Measurements from ENCODE around the gene NUAK2.
"Not testable (repeated sequence)": the region's sequence is repeated elsewhere in the genome, so short reads cannot be mapped to it uniquely, and the experiment has no call there.

NUAK2 gene

DNA sequence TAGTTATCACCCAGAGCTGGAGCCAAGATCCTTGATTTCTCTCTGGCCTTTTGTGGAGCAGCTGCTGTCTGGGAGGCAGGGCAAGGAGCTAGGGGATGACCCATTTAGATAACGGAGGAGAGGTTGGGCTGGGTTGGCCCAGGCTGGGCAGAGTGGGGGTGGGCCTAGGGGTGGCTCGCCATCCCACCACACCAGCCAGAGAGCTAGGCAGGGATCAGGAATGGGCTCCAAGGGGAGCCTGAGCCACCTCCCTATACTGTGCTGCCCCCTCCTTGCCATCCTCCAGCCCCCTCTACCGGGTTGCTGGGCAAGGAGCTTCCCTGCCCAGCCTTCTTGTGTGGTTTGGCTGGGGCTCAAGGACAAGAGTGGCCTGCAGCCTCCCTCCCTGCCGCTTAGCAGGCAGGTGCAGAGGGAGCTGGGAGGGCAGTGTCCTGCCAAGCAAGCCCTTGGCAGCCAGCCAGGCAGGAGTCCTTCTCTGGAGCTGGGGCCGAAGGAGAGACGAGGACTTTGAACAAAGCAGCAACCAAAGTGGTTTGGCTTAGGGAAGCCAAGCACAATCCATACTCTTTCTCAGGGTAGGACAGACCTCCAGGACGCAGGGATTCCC, 4.1 kb downstream of the NUAK2 start:
- DNase-seq = peak; percentile 34

DNA sequence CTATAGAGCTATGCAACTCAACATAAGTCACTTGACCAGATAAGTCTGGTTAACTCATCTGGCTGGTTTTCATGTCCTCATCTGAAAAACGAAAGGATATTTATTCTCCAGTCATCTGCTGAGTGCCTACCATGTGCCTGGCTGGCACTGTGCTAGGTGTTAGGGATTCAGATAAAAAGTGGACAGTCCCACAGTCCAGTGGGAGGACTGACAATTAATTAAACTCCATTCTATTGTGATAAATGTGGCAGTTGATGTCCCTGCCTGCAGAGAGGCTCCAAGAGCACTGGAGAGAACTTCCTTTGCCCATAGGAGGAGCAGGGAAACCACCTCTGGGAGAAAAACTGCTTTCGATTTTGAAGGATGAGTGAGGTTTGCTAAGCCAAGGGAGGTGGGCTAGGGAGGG, 5.4 kb downstream of the NUAK2 start:
- DNase-seq = no peak

DNA sequence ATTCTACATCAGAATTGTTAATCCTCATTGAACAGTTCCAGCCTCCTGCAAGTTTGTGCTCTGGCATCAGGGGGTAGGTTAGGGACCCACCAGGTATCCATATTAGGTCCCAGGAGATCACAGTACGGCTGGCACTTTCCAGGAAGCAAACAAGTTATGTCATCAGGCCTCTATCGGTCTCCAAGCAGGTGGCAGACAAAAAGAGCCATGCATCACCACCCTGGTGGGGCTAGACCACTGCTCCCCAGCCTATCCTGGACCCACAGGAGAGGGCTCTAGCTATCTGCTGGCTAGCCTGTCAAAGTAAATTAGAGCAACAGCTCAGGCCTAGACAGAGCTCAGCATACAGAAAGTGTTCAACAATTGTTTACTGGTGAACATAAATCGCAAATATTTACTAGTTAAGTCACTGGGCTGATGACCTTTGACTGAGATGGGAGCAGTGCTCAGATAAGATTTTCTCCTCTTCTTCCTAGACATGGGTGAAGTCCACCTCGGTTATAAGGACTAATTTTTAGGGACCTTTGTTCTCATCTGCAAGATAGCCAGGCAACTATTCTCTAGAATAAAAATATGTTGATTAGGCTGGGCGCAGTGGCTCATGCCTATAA, 6.4 kb downstream of the NUAK2 start:
- peak; percentile 34 for DNase-seq

DNA sequence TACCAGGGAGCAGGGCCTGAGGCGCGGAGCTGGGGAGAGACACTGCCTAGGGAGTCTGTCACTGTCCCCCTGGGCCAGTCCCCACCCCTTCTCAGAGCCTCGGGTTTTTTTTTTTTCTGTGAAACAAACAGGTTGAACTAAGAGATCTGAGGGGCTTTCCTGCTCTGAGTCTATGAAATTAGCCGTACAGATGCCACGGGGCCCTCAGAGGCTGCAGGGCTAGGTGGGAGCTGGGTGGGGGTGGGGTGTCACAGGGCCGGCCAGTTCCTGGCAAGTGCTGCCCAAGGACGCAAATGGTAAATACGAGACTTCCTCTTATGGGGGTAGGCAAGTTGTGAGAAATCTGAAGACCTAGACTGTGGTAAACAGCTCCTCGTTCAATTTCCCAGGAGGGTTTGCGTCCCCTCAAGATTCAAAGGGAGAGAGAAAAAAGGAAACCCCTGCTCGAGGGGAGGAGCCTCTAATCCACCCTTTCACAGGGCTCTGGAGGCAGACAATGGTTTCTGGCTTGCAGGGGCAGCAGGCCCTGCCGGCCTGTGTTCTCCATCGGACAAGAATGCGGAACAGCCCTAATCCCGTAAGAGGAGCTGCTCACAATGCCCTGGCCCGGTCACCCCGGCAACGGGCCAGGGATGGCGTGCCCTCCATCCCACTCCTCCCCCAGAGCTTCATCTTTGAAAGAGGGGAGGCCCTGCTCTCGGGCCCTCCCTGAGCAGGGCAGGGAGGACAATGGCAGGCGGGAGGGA, 7.8 kb downstream of the NUAK2 start:
- peak; percentile 58 for DNase-seq

DNA sequence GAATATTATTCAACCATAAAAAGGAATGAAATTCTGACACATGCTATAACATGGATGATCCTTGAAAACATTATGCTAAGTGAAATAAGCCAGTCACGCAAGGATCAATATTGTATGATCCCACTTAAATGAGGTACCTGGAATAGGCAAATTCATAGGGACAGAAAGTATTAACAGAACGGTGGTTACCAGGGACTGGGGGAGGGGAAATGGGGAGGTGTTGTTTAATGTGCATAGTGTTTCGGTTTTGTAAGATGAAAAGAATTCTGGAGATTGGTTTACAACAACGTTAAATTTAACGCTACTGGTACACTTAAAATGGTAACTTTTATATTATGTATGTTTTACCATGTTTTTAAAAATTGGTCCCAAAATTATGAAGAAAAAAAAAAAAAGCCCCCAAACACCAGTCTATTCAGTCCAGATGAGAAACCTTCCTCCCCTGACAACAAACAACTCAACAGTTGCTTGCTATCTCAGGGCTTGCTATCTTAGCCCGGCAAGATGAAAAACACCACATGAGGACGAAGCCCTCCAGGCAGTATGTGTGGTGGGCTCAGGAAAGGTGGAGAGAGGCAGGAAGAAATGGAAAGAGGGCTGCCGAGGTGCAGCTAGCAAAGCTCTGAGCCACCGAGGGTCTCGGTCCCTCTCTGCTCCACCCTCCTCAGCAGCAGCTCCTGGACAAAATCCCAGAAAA, 8.5 kb downstream of the NUAK2 start:
- DNase-seq = peak; percentile 34

DNA sequence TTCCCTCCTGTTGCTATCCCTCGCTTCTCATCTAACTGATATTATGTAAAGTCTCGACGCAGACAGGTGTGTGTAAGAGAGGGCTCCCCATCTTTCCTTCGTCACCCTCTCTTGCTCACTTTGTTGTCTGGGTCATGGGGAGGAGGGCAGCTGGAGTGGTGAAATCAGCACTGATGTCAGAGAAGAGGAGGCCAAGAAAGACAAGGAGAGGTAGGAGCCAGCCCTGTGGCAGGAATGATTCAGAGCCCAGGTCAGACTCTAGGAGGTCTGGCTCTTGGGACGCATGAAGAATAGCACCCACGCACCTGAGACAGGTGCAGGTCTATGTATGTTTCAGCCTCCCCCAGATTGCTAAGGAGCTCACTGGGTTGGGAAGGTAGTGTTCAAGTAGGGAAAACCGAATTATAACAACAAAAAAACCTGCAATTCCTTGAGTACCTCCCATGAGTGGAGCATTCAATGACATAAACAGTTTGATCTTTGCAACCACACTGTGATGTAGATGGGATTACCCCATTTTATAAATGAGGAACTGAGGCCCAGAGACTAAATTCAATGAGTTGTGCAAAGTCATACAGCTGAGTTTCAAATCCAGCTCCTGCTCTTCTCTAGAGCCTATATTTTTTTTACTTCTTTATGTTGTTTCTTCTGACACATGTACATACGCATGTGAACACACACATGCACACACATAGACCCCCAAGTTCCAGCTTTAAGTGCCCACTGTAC, 10.4 kb downstream of the NUAK2 start:
- no peak for DNase-seq

DNA sequence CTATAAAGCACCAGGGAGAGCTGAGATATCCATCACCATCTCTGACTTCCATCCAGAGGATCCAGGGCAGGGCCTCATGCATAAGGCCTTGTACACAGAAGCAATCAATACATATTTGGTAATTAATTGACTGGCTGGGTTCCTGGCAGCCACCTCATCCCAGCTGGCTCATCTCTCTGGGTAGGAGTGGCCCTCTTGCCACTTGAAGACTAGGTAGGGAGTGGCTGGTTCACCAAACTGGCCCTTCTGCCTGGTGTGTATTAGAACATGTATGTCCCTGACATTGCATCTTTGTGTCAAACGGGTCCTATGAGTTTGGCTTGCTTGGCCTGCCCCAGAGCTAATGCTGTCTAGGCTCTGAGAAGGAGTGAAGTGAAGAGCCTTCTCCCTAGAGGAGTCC, 11.8 kb downstream of the NUAK2 start:
- DNase-seq = no peak

DNA sequence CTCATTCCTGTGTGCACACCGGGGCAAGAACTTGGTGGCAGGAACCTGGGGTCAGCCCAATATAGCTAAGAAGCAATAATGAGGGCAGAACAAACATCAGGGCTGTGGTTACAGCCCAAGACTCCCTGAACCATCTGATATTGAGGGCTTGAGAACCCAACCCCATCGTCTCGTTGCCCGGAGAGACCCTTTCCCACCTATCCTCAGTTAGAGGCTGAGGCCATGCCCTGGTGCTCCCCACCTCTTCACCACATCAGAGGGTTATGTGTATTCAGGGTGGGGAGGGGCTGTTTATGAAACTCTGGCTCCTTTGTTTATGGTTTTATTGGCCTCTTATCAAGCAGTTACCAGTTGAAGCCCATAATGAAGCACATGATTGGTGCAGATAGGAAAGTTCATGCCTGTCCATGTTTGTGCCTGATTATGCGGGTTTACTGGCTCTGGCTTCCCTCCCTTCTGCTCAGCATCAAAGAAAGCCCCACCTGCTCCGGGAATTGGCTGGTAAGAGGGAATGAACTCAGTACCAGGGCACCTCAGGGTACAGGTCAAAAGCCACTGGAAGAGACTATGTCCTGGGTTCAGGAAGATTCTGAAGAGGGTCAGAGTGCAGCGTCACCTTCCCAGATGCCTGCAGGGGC, 14.5 kb downstream of the NUAK2 start:
- DNase-seq = no peak

DNA sequence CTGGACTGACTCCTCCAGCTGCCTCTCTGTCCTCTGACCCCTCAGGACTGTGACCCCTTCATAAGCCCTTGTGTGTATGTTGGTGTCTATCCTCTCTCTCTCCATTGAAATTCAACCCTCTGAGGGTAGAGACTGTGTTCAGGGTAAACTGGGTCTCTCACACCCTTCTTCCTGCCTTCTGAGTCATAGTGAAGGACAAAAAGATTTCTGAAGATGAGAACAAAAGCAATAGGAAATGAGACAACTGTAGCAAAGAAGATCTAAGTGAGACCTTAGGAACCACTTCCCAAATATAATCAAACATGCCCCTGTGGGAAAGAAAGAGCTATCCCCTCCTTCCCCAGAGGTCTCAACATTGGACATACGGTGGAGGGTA, 16.9 kb downstream of the NUAK2 start:
- DNase-seq = no peak

DNA sequence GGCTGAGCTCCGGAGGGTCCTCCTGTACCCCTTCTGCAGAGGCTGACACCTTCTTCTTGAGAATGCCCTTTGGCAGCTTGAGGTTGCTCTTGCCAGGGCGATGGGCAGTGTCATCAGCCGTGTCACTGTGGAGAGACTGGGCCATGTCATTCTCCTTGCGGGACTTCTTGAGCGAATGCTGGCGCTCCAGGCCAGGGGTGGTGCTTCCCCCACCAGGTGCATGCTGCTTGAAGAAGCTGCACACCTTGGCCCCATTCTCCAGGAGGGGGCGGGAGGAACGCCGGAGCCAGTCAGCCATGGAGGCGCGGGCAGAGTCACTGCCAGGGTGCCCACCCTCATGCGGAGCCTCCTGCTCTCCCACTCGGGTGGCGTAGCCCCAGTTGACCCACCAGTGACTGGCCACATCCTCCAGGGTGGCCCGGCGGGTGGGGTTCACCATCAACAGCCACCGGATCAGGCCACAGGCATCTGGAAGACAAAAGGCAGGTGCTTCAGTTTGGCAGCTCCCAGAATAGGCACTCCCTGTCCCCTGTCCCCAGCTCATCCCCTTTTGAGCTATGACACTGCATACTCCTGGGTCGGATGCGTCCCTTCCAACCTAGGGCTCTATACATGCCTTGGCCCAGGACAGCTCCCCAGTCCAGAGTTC, 17.4 kb downstream of the NUAK2 start:
- no peak for DNase-seq

DNA sequence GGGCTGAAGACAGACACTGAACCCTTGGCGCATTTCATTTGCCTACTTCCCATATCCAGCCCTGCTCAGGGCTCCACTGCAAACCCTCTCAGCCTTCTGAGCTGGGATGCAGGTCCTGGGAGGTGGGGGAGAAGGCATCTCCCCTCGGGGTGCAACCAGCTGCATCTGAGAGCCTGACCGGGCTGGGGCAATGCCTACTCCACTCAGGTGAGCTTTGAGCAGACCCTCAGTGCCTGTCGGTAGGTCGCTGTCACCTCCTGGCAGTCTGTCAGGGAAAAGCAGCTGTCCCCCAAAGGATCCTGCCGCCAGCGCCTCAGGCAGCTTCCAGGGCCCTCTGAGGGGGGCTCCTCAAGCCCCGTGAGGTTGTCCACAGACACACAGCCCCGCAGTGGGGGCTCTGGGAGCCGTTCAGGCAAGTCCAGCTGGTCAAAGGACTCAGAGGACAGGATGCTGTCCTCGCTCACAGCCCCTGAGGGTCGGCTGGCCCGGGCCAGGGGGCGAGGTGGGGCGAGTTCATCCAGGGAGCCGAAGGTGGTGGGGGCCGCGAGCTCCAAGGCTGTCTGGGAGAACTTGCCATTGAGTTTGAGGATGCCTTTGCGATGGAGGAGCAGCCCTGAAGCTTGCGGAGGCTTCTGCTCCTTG, 18.2 kb downstream of the NUAK2 start:
- no peak for DNase-seq

DNA sequence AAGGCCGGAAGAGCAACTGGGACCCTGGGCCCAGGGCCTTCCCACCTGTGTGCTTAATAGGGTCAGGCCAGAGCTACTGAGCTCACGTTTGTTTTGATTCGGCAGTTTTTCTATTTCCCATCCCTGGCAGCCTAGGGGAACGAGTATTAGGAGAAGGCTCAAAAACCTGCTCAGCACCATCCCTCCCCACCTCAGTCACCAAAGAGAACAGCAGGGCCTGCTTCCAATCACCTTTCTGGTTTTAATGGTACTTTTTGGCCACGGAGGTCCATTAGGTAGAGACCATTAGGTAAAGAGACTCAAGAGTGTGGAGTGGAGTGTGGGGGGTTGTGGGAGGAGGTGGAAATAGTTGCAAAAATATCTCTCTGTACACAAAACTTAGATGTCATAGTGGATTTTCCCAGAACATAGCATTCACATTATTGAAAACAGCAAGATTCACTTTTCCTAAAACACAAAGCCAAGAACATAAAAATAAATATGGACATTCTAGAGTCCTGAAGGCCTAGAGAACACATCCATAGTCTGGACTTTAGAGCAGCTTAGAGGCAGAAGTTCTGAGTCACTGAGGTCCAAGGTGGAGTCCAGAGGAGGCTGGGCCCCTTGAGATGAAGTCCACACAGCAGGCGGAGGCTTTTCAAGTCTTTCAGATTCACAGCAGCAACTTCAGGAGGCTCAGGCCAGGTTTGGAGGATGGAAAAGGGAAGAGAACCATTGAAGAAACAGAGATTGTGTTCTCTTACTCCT, 19.5 kb downstream of the NUAK2 start:
- no peak for DNase-seq

DNA sequence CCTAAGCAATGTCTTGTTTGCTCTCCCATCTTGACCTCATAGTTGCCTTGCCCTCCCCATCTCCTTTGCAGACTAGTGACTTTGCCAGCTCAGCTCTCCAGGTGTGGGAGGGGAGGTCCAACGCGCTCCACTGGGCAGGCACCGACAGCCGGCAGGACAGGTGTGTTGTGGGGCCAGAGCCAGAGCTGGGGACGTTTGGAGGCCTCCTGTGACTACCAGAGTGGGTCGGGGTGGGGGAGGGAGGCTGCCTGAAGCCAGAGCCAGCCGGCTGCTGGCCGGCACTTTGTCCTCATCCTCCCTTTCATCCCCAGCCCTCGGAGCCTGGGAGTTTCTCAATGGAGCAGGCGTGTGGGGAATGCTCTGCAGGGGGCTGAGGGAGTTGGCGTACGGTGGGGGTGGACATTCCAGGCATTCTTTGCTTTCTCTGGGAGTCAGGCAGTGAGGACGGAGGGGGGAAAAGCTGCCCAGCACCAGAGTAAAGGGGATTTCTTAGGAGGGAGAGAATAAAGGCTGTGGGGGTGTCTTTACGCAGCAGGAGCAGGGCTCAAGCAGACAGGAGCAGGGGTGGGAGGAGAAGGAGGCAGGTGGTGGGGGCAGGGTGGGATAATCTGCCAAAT, 20.2 kb downstream of the NUAK2 start:
- no peak for DNase-seq

DNA sequence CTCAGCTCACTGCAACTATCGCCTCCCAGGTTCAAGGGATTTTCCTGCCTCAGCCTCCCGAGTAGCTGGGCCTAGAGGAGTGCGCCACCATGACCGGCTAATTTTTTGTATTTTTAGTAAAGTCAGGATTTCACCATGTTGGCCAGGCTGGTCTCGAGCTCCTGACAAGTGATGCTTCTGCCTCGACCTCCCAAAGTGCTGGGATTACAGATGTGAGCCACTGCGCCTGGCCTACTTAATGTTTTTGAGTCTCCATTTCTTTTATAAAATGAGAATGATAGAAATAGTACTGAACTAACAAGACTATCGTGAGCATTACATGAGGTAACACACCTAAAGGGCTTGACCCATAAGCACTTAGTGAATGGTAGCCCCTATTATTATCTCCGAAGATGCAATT, 21.4 kb downstream of the NUAK2 start:
- DNase-seq = no peak

DNA sequence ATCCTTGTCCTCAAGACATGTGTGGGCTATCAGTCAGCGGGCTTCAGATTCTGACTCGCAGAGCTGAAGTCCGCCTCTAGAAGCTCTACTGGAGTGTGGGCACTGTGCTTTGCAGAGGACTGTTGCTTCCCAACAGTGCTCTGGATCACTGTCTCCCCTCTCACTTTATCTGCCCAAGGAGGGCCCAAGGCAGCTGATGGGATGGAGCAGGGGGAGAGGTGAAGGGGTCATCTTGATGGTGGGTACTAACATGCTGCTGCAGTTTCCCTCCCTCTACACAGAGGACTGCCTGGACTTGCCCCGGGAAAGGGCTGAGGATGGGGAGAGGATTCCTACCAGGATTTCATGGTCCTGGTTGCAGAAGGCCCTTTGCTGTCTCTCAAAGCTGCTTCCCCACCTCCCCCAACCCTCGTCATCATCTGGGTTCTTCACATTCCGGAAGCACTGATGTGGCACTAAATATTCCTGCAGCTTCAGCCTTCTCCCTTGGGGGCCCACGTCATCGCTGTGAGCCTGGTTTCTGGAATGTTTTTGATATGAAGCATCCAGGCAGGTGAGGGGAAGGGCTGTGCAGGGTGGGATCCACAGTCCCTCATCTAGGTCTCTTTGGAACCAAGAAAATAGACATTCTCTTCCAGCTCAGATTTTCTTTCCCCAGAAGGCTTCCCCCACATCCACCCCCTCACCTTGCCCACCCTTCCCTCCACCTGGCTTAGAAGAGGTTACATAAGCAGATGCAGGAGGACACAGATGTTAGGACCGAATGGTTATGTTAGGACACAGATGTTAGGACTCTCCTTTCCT, 23.2 kb downstream of the NUAK2 start:
- no peak for DNase-seq

DNA sequence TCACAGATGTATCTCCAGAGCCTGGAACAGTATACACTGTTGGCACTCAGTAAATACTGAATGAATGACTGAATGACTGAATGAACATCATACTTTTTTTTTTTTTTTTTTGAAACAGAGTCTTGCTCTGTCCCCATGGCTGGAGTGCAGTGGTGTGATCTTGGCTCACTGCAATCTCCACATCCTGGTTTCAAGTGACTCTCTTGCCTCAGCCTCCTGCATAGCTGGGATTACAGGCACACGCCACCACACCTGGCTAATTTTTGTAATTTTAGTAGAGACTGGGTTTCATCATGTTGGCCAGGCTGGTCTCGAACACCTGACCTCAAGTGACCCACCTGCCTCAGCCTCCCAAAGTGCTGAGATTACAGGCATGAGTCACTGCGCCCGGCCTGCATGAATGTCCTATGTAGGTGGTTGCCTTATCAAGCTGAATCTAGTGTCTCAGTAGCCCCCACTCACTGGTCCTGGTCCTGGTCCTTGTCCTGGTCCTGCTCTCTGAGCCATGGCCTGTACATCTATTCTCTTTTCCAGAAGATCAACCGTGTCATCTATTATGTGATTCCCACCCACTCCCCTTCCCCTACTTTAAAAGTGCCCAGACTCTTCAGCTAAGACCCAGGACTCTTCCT, 23.9 kb downstream of the NUAK2 start:
- DNase-seq = not testable (repeated sequence)

DNA sequence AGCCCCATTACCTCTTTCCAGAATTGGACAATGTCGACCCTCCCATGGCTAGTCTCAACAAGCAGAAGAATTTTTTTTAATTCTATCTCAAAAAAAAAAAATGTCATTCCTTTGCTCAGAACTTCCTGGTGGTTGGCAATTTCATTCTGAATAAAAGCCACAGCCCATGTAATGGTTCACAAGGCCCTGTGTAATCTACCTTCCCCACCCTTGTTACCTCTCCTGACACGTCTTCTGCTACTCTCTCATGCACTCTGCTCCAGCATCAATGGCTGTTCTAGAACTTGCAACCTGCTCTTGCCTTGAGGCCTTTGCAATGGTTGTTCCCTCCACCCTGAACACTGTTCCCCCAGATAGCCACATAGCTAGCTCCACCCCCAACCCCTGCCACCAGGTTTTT, 25.4 kb downstream of the NUAK2 start:
- no peak for DNase-seq

DNA sequence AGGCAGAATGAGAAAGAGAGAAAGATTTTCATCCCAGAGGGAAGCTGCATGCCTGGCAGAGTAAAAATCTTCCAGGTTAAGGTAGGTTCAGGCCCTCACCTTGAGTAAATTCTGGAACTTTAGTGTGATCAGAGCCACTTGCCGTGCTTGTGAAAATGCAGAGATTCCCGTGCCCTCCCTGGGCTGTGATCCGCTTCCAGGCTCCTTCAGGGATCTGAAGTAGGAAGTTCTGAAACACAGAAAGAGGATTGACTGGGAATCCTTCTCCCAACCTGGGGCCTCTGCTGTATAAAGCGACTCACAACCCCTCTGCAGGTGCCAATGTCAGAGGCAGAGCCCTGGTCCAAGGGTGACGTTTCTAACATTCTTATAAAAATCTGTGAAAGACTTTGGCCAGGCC, 26.6 kb downstream of the NUAK2 start:
- no peak for DNase-seq
